Stimulated activated naive CD4-positive, alpha-beta T cell (primary cell): ENCODE measurements around the gene HCAR3.
"Not testable (repeated sequence)": the region's sequence is repeated elsewhere in the genome, so short reads cannot be mapped to it uniquely, and the experiment has no call there.

Source experiments
- DNase-seq, 6 experiments: peaks; one replicate each; lab custom pipeline; 2025; lab: John Stamatoyannopoulos, UW

HCAR3 gene

DNA sequence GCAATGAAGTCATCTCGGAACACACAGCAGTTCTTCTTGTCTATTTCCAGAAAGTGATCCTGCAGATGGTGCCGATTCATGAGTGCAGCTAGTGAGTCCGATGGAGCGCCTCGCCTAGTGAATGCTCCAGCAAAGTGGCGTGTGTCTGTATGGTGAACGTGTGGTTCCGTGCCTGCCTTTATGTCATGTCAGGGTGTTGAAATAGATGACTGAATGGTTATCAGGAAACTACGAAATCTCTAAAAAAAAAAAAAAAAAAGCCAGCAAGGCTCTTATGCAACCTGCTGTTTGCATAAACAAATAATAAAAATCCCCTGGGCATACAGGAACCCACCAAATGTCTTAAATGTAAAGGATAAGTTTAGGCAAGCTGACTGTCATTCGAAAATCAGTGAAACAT is at the start of gene HCAR3:
Gene HCAR3, minus strand, starts transcription at position 154 of the 400 bp plus-strand sequence. Its CDS starts 74 bp downstream, at position 80.
- not testable (repeated sequence) for DNase-seq

DNA sequence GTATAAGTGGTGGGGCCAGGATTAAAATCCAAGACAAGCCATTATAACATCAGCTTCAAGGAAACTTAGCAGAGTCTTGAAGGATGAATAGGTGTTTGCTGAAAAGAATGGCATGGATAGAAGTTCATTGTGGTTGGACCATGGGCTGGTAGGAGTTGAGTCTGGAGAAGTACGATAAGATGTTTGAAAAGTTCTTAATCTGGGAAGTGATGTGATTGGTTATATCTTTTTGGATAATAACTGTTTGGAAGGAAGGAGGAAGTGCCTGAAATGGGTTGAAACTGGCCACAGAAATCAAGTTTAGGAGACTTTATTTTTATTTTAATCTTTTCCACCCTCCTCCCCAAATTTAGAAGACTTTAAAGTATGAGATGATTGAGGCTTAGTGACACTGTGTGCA is 41.0 kb upstream of the HCAR3 start:
- DNase-seq = no peak

DNA sequence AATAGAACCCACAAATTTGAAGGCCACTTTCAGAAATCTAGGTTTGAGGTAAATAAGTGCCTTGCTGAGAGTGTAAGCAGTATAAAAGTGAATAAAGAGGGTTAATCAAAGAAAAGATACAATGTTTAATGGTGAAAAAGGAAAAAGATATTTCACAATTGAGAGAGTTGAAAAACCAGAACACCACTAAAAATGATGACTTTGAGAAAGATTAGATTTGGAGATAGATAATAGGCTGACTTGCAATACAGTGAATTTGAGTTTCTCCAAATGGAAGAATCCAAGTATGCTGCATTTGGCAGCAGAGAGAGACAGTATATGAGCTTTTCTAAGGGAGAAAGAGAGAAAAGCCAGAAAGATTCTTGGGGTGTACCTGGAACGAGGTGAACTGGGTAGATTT is 38.2 kb upstream of the HCAR3 start:
- DNase-seq = no peak

DNA sequence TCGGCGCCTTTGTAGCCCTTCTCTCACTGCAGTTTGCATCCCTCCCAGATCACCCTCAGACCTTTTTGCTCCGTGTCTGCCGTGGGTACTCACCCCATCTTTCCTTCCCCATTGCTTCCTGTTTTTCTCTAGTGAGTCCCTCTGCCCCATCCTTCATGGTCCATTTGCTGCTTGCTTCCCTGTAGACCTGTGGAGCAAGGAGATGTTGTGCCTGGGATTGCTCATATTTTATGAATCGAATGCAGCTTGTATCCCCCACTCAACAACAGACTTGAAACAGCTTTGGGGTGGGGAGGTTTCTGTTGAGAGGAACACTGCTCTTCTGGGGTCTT is 36.7 kb upstream of the HCAR3 start:
- peak in 1 of 6 experiments; percentile 40 for DNase-seq

DNA sequence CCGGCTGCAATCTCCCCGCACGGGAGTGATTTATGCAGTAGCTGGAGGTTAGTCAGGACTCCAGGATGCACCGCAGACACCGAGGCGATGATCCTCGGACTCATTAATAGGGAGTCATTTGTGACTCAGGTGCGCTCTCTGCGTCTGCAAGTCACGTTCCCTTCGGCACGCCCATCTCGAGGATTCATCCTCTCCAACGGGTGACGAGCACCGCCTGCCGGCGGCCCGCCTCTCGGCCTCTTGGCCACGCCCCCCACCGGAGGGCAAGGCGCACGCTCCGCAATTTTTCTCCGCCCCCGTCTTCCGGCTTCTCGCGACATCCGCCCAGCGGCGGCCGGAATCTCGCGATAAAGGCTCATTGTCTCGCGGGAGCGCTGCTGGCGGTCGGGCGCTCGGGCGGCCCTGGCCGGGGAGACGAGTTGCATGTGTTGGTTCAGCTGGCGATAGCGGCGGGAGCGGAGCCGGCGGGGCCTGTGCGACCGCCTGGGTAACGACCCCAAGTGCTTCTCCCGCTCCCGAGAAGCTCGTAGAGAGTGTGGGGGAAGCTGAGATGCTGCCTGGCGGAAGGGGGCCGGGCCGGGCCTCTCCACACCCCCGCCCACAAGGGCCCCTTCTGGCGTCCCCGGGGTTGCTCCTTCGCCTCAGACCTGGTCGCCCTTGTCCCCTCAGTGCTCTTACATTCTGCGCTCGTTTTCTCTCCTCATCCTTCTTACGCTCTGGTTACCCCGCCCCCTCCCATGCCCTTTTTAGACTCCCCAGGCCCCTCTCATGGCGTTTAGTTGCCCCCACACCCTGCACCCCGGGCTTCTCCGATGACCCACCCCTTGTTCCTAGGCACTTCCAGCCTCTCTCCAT is 36.1 kb upstream of the HCAR3 start, which contains the start of gene DENR:
Gene DENR, plus strand, starts transcription at position 361 of the 855 bp plus-strand sequence. CDS start 878 bp downstream, outside the sequence.
- peak; percentile 98 to 99 (median 98) for DNase-seq

DNA sequence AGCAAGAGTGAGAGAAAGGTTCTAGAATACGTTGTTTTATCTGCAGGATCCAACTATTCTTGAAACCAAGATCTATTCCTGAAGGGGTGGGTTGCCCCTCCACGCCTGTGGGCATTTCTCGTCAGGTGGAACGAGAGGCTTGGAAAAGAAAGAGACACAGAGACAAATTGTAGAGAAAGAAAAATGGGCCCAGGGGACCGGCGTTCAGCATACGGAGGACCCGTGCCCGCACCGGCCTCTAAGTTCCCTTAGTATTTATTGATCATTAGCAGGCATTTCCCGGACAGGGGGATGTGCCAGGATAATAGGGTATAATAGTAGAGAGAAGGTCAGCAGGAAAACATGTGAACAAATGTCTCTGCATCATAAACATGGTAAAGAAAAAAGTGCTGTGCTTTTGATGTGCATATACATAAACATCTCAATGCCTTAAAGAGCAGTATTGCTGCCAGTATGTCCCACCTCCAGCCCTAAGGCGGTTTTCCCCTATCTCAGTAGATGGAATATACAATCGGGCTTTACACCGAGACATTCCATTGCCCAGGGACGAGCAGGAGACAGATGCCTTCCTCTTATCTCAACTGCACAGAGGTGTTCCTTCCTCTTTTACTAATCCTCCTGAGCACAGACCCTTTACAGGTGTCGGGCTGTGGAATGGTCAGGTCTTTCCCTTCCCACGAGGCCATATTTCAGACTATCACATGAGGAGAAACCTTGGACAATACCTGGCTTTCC is 34.3 kb upstream of the HCAR3 start:
- not testable (repeated sequence) for DNase-seq

DNA sequence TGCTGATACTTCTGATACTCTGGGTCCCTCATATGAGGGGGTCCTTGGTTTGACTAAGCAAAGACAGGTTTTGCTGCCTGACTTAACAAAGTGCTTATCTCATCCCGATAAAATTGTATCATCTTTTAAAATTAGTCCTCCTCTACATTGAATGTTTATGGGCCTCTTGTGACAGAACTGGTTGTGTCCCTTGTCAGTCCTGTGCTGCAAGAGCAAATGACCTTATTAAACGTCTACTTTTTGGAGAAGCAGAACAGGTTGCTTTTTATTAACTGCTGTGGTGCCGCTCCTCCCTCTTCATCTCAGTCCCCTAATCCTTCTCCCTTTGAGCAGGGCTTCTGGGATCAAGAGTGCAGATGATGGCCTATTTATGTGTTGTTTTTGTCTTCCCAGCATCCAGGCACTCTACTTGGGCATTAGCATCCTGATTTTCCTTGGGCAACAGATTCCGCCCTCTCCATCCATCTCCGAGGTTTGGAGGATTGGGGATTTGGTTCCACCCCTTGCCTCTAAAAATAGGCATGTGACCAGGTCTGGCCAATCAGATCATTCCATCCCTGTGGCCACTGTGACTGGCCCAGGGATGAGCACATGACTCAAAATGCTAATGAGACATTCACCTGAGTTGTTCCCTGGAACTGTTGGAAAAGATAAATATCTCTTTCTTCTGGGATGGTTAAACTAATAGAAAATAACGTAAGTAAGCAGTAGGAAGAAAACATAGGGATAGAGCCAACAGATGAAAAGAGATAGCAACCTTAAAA is 33.1 kb upstream of the HCAR3 start:
- no peak for DNase-seq

DNA sequence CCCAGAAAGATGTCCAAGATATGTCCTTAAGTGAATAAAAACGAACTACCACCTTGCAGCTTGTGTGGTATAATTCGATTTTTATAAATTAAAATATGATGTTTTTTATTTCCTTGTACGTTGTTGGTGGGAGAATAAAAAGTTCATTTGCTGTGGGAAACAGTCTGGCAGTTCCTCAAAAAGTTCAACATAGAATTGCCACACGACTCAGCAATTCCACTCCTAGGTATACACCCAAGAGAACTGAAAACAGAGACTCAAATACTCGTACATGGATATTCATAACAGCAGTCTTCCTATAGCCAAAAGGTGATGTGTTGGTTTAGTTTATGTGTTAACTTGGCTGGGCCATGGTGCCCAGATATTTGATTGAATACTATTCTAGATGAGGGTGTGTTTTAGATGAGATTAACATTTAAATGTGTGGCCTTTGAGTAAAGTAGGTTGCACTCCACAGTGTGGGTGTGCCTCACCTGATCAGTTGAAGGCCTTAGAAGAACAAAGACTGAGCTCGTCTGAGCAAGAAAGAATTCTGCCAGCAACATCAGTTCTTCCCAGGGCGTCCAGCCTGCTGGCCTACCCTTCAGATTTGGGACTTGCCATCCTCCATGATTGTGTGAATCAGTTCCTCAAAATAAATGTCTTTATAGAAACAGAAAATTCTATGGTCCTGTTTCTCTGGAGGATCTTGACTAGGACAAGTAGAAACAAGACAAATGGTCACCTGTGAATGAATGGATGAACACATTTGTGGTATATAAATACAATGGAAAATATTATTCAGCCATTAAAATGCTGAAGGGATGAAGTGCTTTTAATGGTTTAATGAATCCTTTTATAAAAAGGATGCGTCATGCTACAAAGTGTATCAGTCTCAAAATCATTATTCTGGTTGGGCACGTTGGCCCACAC is 30.9 kb upstream of the HCAR3 start:
- no peak for DNase-seq

DNA sequence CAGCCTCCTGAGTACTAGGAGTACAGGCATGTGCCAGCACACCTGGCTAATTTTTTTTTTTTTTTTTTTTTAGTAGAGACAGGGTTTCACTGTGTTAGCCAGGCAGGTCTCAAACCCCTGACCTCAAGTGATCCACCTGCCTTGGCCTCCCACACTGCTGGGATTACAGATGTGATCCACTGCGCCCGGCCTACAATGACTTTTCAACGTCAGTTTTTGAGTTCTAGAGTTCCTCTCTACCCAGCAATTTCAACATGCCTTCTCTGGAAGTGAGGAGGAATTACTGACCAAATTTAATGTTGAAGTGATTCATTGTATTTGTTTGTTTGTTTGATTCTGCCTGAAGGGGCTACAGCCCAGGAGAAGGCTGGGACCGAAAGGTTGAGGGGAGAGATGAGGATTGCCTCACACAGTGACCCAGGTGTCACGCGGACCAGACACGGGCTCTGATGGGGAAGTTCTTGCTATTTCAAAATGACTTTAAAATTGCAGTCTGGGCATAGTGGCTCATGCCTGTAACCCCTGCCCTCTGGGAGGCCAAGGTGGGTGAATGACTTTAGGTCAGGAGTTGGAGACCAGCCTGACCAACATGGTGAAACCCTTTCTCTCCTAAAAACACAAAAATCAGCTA is 27.4 kb upstream of the HCAR3 start:
- no peak for DNase-seq

DNA sequence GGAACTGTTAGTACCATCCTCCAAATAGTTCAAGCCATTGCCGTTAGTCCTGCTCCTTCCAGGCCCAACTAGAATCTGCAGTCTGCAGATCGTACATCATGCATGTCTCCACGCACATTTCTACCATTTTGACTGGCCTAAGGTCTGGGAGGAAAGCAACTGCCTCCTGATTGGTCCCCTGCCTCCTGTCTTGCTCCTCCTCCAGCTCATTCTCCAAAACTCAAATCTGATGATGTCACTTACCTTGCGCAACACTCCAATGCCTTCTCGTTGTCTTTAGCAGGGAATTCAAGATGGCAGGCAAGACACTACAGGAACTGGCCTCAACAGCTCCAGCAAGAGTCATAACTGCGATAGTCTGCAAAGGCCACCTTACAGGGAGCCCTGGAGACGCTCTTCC is 23.7 kb upstream of the HCAR3 start:
- no peak for DNase-seq

DNA sequence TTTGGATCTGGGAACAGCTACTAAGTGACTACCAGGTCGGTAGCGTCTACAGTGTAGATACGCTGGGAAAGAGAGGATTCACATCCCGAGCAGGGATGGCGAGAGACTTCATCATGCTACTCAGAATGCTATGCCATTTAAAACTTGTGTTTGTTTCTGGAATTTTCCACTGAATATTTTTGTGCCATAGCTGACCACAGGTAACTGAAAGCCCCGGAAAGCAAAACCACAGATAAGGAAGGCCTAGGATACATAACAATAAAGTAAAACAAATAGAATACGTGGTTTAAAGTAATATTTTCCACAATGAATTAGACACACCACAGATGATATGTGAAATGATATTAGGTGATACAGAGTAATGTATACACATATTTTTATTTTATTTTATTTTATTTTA is 22.0 kb upstream of the HCAR3 start:
- DNase-seq = no peak

DNA sequence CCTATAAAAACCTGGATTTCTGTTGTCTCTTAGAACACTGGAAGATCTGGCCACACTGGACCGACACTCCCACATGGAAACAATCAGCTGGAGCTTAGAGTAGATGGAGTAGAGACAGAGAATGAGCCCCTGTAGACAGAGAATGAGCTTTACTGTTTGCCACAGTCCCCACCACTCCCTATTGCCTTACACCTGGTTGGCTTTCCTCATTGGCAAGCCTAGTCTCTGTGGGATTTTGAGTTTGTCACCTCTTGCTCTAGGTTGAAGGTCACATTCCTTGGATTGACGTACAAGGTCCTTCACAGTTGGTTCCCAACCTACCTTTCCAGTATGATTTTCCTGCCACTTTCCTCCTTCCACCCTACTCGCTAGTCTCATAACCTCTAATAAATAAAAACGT is 16.0 kb upstream of the HCAR3 start:
- no peak for DNase-seq

DNA sequence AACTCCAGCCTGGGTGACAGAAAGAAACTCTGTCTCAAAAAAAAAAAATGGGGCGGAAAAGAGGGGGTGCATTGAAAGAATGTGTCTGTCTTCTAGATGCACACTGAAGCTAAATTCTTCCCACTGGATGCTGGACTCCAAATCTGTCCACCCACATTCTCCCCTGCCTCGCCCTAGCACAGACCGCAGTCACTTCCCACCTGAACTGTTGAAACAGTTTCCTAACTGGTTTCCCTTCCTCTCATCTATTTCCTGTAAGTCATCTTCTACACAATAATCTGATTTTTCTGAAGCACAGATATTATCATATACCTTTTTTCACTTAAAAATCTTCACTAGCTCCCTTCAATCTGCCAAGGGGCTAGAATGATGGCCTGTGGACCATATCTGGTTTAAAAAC is 15.6 kb upstream of the HCAR3 start:
- peak in 1 of 6 experiments; percentile 24 for DNase-seq

DNA sequence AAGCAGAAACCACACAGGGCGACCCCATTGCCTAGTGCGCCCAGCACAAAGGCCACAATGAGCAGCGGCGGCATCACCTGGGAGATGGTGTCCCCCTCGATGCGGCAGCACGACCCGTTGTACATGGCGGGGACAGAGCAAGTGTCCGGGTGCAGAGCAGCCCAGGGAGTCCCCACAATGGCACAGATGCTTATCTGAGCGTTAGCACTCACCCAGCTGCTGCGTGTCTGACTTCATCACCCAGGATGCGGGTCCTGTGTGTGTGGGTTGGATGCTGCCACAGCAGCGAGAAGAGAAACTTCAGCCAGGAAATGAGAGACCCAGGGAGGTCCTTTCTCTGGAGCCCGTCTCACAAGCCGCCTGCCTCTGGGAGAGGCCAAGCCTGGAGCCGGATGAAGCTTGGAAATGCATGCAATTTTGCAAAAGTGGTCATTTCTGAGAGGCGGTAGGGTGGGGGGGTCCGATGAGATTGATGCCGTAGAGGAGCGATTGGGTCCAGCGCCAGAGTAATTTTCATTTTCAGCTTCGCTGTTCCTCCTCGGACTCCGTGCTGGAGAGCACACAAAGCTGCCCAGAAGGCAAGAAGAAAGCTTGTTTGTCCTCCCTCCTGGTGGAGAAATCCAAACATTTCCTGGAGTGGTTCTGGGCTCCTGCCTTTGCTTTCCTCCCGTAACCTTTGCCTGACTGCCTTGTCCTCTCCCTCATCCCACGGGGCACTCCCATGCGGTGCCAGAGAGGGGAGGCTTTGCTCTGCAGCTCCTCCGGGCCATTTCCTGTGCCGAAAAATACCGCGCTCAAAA is 13.8 kb upstream of the HCAR3 start, which contains the start of gene HCAR1:
Gene HCAR1, minus strand, starts transcription at position 630 of the 800 bp plus-strand sequence. Its CDS starts 505 bp downstream, at position 125.
- DNase-seq = peak in 3 of 6 experiments; percentile 29 to 42 (median 30)

DNA sequence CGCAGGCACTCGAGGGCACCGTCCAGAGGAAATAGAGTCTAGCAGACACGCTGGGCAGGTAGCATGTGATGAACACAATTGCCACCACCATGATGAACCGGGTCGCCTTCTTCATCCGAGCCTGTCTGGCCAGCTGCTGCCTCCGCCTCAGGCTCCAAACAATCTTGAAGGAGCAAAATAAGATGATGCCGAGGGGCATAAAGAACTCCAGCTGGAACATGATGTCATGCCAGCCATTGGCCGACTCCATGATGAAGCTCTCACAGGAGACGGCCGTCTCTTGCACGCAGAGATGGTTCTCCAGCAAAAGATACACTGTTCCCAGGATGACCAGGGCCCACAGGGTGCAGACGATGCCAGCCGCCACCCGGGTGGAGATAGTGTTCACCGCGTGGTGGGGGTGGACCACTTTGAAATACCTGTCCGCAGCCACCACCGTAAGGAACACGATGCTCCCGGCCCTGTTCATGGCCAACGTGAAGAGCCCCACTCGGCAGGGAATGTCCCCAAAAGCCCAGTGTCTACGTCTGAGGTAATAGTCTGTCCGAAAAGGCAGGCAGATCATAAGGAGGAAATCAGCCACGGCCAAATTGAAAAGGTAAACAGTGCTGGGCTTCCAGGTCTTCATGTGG is 13.1 kb upstream of the HCAR3 start:
- no peak for DNase-seq

DNA sequence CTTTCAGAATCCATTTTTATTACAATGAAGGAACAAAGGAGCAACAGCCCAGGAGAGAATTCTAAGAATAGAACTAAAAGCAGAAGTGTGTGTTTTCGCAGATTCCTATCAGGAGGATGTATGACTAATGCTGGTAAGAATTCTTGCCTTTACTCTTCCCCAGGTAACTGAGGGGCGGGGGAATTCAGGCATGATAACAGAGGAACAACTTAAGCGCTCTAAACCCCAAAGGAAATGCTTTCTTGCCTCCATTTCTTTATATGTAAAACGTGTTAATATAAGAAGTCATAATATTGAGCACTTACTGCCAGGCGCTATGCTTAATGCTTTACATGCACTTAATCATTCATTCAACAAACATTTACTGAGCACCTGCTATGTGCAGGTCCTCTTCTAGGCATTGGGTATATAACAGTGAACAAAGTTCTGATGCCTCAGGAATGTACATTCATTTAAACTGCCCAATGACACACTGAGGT is 9.5 kb upstream of the HCAR3 start:
- no peak for DNase-seq

DNA sequence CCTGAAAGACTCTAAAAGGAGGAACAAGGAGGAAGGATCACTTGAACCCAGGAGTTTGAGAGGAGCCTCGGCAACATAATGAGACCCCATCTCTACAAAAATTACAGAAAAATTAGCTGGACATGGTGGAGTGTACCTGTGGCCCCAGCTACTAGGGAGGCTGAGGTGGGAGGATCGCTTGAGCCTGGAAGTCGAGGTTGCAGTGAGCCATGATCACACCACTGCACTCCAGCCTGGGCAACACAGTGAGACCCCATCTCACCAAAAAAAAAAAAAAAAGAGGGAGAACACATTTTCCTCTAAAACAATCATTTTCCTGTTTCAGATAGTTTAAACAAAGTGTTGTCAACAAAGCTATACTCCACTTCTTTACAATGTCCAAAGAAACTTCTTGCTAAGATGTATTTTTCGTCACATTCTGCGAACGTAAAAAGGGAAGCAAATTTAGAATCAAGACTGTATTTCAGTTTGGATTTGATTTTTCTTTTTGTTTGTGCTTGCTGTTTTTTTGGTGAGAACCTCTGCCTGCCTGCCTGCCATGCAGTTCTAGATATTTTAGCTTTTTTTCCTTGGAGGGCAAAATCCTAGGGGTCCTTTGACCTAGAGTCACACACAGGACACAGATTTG is 9.0 kb upstream of the HCAR3 start:
- DNase-seq = no peak

DNA sequence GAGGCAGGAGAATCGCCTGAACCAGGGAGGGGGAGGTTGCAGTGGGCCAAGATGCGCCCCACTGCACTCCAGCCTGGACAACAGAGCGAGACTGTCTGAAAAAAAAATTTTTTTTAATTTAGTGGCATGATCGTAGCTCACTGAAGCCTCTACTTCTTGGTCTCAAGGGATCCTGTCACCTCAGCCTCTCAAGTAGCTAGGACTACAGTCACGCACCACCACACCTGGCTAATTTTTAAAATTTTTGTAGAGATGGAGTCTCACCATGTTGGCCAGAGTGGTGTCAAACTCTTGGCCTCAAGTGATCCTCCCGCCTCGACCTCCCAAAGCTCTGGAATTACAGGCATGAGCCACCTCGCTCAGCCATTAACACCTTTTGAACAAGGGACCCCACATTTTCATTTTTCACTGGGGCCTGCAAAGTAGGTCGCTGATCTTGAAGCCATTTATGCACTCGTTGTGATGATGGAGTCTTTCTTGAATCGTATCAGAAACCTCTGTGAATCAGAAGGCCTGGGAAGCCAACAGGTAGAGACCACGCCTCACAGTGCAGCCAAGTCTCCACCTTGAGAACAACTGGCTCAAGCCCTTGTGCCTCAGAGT is 8.1 kb upstream of the HCAR3 start:
- no peak for DNase-seq
